DND-41 (cell line): Measurements from ENCODE around the gene FAM222A.

Experiments
- ATAC-seq: fragments of 200-7000 bp; cut with Tn5 transposase; 3 replicates; pipeline ENCODE4 v1.9.1; 2021; ENCODE audit warnings: low read depth; ENCODE audit not compliant: insufficient read depth
- DNase-seq: peaks from one replicate; pipeline ENCODE4 v3.0.0-alpha.2; 2020
- H2AFZ ChIP-seq: 2 replicates; pipeline ENCODE4 v1.6.0; 2012; ENCODE audit warnings: low read depth, low read length
- H3K27ac ChIP-seq: 2 replicates; pipeline ENCODE4 v1.5.1; 2012; ENCODE audit warnings: low read length, inconsistent platforms
- H3K27me3 ChIP-seq: fragments of 200-600 bp; sonication (generic); 2 replicates; pipeline ENCODE4 v1.6.0; 2012; ENCODE audit warnings: low read length, mild to moderate bottlenecking, inconsistent platforms; ENCODE audit not compliant: insufficient read depth, poor library complexity
- H3K36me3 ChIP-seq: 2 replicates; pipeline ENCODE4 v1.5.1; 2012; ENCODE audit warnings: low read length, inconsistent platforms; ENCODE audit not compliant: insufficient read depth
- H3K4me1 ChIP-seq: 2 replicates; pipeline ENCODE4 v1.5.1; 2012; ENCODE audit warnings: mild to moderate bottlenecking, low read length; ENCODE audit not compliant: insufficient read depth
- H3K4me2 ChIP-seq: 2 replicates; pipeline ENCODE4 v1.6.0; 2012; ENCODE audit warnings: mild to moderate bottlenecking, moderate library complexity, low read length, inconsistent platforms; ENCODE audit not compliant: insufficient read depth
- H3K4me3 ChIP-seq, 2 experiments: fragments of 200-600 bp in 1 of 2; shearing (Covaris generic) in 1 of 2; 2 replicates each; pipeline ENCODE4 v1.5.1; 2012 to 2016; ENCODE audit warnings: inconsistent platforms in 2 of 2, low read length in 2 of 2, mild to moderate bottlenecking in 2 of 2, low read depth in 1 of 2, moderate library complexity in 1 of 2
- H3K79me2 ChIP-seq: 2 replicates; pipeline ENCODE4 v1.6.0; 2012; ENCODE audit warnings: low read length, inconsistent platforms; ENCODE audit not compliant: insufficient read depth
- H3K9ac ChIP-seq: 2 replicates; pipeline ENCODE4 v1.6.0; 2012; ENCODE audit warnings: low read depth, mild to moderate bottlenecking, inconsistent platforms, low read length, moderate library complexity
- H3K9me3 ChIP-seq: 2 replicates; pipeline ENCODE4 v1.5.1; 2012; ENCODE audit warnings: low read length, moderate library complexity, mild to moderate bottlenecking, inconsistent platforms; ENCODE audit not compliant: insufficient read depth, severe bottlenecking
- H4K20me1 ChIP-seq: 2 replicates; pipeline ENCODE4 v1.6.0; 2012; ENCODE audit warnings: low read length; ENCODE audit not compliant: insufficient read depth
- CTCF ChIP-seq: IDR thresholded peaks from 2 replicates; pipeline ENCODE4 v1.5.1; 2012; ENCODE audit warnings: borderline replicate concordance, low read length, moderate library complexity, mild to moderate bottlenecking; ENCODE audit not compliant: poor library complexity, severe bottlenecking; ENCODE audit errors: extremely low read depth
- EZH2 ChIP-seq: IDR thresholded peaks from 3 replicates; pipeline ENCODE4 v1.6.1; 2012; ENCODE audit warnings: borderline replicate concordance, low read depth, mild to moderate bottlenecking, moderate library complexity, low read length, inconsistent platforms; ENCODE audit not compliant: severe bottlenecking

Gene FAM222A

GRCh38 chr12:109807954-109808643 is 94.5 kb downstream of the FAM222A start:
- ATAC-seq (no peak), DNase-seq (no peak)
- H3K27me3 ChIP-seq = no peaks in the 10 kb centered on the region
- H3K4me1 ChIP-seq = no peaks in the 10 kb centered on the region
- H3K27ac ChIP-seq = no peak overlapping the region
- H3K4me2 ChIP-seq = no peak overlapping the region
- H3K36me3 ChIP-seq = no peaks in the 10 kb centered on the region
- no peak overlapping the region for H3K4me3 ChIP-seq
- no peak overlapping the region for H3K9ac ChIP-seq
- no peaks in the 10 kb centered on the region for H3K9me3 ChIP-seq
- TF ChIP-seq CTCF = no peak
- TF ChIP-seq EZH2 = no peak
- H2AFZ ChIP-seq = no peak overlapping the region
- no peaks in the 10 kb centered on the region for H4K20me1 ChIP-seq
- no peaks in the 10 kb centered on the region for H3K79me2 ChIP-seq

GRCh38 chr12:109808876-109809646 is 95.4 kb downstream of the FAM222A start:
- ATAC-seq (no peak), DNase-seq (no peak)
- Histone ChIP-seq H3K79me2 (no peaks in the 10 kb centered on the region), H3K4me3 (no peak overlapping the region), H3K9ac (no peak overlapping the region), H3K27me3 (no peaks in the 10 kb centered on the region), H4K20me1 (no peaks in the 10 kb centered on the region), H3K9me3 (no peaks in the 10 kb centered on the region), H3K36me3 (no peaks in the 10 kb centered on the region), H3K4me1 (no peaks in the 10 kb centered on the region), H2AFZ (no peak overlapping the region), H3K4me2 (no peak overlapping the region), H3K27ac (no peak overlapping the region)
- TF ChIP-seq CTCF (no peak), EZH2 (no peak)

GRCh38 chr12:109810954-109811623 is 97.5 kb downstream of the FAM222A start:
- H3K27ac ChIP-seq = no peak overlapping the region

GRCh38 chr12:109811624-109811995 is 98.0 kb downstream of the FAM222A start:
- no peak overlapping the region for H3K4me2 ChIP-seq
- H3K79me2 ChIP-seq = no peaks in the 10 kb centered on the region
- no peaks in the 10 kb centered on the region for H4K20me1 ChIP-seq
- no peak overlapping the region for H3K27ac ChIP-seq
- no peaks in the 10 kb centered on the region for H3K9me3 ChIP-seq
- TF ChIP-seq EZH2 (no peak), CTCF (no peak)
- H3K36me3 ChIP-seq = no peaks in the 10 kb centered on the region
- H3K4me3 ChIP-seq = no peak overlapping the region
- H2AFZ ChIP-seq = no peak overlapping the region
- no peak overlapping the region for H3K9ac ChIP-seq
- ATAC-seq = no peak
- H3K4me1 ChIP-seq = no peaks in the 10 kb centered on the region
- H3K27me3 ChIP-seq = no peaks in the 10 kb centered on the region
- no peak for DNase-seq

More at GRCh38 chr12:109810954-109811623, 97.5 kb downstream of the FAM222A start:
- no peak overlapping the region for H3K4me2 ChIP-seq
- ATAC-seq = no peak
- TF ChIP-seq EZH2 = no peak
- H3K27me3 ChIP-seq = no peaks in the 10 kb centered on the region
- H2AFZ ChIP-seq = no peak overlapping the region
- H3K4me1 ChIP-seq = no peaks in the 10 kb centered on the region
- H3K79me2 ChIP-seq = no peaks in the 10 kb centered on the region
- DNase-seq = no peak
- H3K9ac ChIP-seq = no peak overlapping the region
- no peaks in the 10 kb centered on the region for H3K36me3 ChIP-seq
- H3K9me3 ChIP-seq = no peaks in the 10 kb centered on the region
- no peaks in the 10 kb centered on the region for H4K20me1 ChIP-seq
- no peak overlapping the region for H3K4me3 ChIP-seq
